Skeletal muscle satellite cell (primary cell): ENCODE results near the gene RAPH1.

Experiments used
- H3K27me3 ChIP-seq: 2 replicates; pipeline ENCODE4 v1.7.0; 2013; ENCODE audit warnings: low read length; ENCODE audit not compliant: control insufficient read depth, insufficient read depth
- H3K36me3 ChIP-seq: 2 replicates; pipeline ENCODE4 v1.7.0; 2013; ENCODE audit warnings: mild to moderate bottlenecking, control low read depth, low read length; ENCODE audit not compliant: insufficient read depth
- H3K4me1 ChIP-seq: 2 replicates; pipeline ENCODE4 v1.7.0; 2013; ENCODE audit warnings: low read length; ENCODE audit not compliant: control insufficient read depth, insufficient read depth
- H3K4me2 ChIP-seq: 2 replicates; pipeline ENCODE4 v1.7.0; 2013; ENCODE audit warnings: mild to moderate bottlenecking, low read length
- H3K4me3 ChIP-seq: 2 replicates; pipeline ENCODE4 v1.7.0; 2013; ENCODE audit warnings: low read length
- H3K9ac ChIP-seq: 2 replicates; pipeline ENCODE4 v1.7.0; 2013; ENCODE audit warnings: mild to moderate bottlenecking, low read depth, low read length, moderate library complexity
- H3K9me3 ChIP-seq: replicated peaks from 2 replicates; pipeline ENCODE4 v1.7.0; 2013; ENCODE audit warnings: mild to moderate bottlenecking, control low read depth, low read length

Gene RAPH1

DNA sequence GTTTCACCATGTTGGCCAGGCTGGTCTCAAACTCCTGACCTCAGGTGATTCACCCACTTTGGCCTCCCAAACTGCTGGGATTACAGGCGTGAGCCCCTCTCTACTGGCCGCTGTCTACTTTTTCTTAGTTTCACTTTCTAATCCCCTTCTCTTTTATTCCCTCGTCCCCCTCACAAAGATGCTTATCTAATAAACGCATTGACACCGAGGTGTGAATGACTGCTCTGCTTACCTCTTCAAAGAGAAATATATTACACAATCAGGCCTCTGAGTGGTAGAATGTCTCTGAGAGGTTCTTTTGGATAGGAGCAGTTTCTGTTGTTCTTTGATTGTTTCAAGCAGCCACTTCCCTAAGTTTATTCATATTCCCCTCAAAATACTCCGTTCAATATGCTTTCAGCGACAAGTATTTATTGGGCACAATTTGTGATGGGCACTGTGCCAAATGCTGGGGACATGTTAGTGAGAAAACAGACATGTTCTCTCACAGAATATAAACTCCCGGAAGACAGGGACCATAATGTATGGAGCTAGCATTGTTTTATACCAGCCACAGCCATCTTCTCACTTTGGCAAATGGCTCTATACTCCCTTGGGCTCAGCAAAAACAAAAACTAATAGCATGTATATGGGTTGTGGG, 34.7 kb upstream of the RAPH1 start:
- Histone ChIP-seq H3K4me3 (no peak overlapping the region), H3K9me3 (no peaks in the 10 kb centered on the region), H3K4me1 (no peaks in the 10 kb centered on the region), H3K27me3 (no peaks in the 10 kb centered on the region), H3K4me2 (no peak overlapping the region), H3K9ac (no peak overlapping the region), H3K36me3 (no peaks in the 10 kb centered on the region)

DNA sequence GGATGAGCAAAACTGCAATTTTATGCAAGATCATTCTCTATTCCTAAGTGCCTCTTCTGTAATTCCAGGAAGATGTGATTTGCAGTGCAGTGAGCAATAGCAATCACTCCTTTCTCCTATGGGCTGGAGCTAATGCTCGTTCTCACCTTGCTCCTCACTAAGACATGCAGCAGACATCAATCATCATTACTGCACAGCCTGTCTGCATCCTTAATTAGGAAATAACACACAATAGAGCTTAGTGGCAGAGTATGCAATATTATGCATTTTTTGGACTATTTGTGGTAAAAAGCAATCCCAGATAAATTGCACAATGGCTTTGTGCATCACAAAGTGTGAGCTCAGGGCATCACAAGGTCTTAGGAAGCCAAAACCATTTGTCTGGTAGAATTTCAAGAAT, 32.6 kb upstream of the RAPH1 start:
- H3K9ac ChIP-seq = no peak overlapping the region
- no peak overlapping the region for H3K4me2 ChIP-seq
- H3K36me3 ChIP-seq = no peaks in the 10 kb centered on the region
- H3K27me3 ChIP-seq = no peaks in the 10 kb centered on the region
- no peaks in the 10 kb centered on the region for H3K4me1 ChIP-seq
- no peak overlapping the region for H3K4me3 ChIP-seq
- no peaks in the 10 kb centered on the region for H3K9me3 ChIP-seq

DNA sequence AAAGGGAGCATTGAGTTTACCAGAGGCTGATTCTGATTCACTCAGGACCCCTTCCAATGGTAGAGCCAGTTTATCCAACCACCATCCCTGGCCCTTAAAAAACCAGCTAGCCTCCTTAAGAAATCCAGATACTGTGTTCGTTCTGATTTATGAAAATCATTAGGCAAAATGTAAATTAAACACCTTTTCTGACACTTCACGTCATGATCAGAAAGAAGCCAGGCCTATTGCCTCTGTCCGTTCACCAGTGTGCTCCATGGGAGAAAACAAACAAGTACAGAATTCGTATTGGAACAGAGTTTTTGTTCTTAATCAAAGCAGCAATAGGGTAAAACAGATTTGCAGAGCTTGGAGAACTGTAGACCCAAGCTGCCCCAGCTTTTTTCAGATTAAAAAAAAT, 31.1 kb upstream of the RAPH1 start:
- H3K36me3 ChIP-seq = no peaks in the 10 kb centered on the region
- H3K4me3 ChIP-seq = no peak overlapping the region
- H3K4me1 ChIP-seq = no peaks in the 10 kb centered on the region
- H3K9ac ChIP-seq = no peak overlapping the region
- H3K4me2 ChIP-seq = no peak overlapping the region
- no peaks in the 10 kb centered on the region for H3K27me3 ChIP-seq
- H3K9me3 ChIP-seq = no peaks in the 10 kb centered on the region

DNA sequence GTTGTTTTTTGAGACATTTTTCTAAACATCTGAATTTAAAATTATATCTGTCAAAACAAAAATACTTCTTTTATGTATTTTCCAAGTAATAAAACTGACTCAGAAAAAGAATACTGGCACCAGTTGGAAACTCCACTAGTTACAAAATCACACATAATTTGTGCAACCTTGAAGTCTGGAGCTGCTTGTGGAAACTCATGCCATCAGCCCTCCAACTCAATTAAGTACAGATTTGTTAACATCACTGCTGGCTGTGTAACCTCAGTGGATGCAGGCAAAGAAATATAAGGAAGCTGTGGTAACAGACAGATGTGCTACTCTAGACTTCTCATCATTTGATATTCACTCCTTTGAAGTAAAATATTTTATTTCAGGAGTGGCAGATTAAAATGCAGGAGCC, 30.0 kb upstream of the RAPH1 start:
- H3K36me3 ChIP-seq = no peaks in the 10 kb centered on the region
- H3K4me1 ChIP-seq = no peaks in the 10 kb centered on the region
- H3K4me2 ChIP-seq = no peak overlapping the region
- H3K9me3 ChIP-seq = no peaks in the 10 kb centered on the region
- no peak overlapping the region for H3K9ac ChIP-seq
- no peak overlapping the region for H3K4me3 ChIP-seq
- no peaks in the 10 kb centered on the region for H3K27me3 ChIP-seq

DNA sequence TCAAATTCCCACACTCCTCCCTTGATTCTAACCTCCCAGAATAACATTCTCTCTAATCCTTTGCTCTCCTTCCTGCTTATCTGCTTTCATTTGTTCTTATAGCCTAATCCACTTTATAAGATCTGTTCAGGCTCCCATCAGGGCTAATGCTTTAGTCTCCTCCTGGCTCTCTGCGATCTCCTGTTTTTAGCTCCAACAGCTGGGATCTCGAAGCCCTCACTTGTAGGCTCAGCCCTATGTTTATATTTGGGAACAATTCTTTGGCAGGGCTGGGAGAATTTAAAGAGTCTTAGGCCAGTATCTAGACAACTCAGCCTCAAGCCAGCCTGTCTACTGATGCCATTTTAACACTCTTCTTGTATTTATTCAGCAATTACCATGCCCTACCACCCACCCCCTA, 27.2 kb upstream of the RAPH1 start:
- no peak overlapping the region for H3K4me2 ChIP-seq
- H3K4me3 ChIP-seq = no peak overlapping the region
- H3K9me3 ChIP-seq = no peaks in the 10 kb centered on the region
- no peak overlapping the region for H3K9ac ChIP-seq
- H3K4me1 ChIP-seq = no peaks in the 10 kb centered on the region
- no peaks in the 10 kb centered on the region for H3K36me3 ChIP-seq
- H3K27me3 ChIP-seq = no peaks in the 10 kb centered on the region

DNA sequence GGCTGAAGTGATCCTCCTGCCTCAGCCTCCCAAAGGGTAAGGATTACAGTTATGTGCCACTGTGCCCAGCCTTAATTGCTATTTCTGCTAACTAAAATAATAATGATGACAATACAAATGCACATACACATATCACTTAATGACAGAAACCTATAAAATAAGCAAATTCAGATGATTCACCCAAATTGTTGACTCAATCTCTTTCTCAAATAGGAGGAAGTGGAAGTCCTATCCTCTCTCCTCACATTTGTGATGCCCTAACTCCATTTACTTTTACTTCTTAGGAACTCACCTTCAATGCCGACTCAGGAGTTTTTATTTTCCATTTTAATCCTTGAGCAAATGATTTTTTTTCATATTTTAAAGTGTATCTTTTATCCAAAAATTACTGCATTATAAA, 24.5 kb upstream of the RAPH1 start:
- Histone ChIP-seq H3K4me3 (no peak overlapping the region), H3K4me2 (no peak overlapping the region), H3K9ac (no peak overlapping the region), H3K4me1 (no peaks in the 10 kb centered on the region), H3K36me3 (no peaks in the 10 kb centered on the region), H3K9me3 (no peaks in the 10 kb centered on the region), H3K27me3 (no peaks in the 10 kb centered on the region)

DNA sequence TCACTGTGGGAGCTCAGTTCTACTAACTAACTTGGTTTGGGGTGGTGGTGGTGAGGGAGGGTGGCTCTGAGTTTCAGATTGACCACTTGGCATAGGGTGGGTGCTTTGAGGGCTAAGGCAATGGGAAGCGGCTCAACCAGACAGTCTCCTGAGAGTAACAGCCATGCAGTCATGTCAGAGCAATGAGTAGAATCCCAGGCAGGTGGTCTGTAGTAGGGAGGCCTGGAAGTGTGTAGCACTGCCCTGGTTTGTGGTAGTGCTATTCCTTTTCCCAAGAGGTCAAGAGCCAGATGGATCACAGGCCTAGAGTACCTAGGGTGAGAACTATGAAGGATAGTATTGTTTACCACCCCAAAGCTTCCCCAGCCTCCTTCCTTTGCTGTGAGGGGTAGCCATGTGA, 18.7 kb upstream of the RAPH1 start:
- no peak overlapping the region for H3K4me2 ChIP-seq
- H3K4me3 ChIP-seq = no peak overlapping the region
- H3K9ac ChIP-seq = no peak overlapping the region
- no peaks in the 10 kb centered on the region for H3K9me3 ChIP-seq
- no peaks in the 10 kb centered on the region for H3K27me3 ChIP-seq
- no peaks in the 10 kb centered on the region for H3K36me3 ChIP-seq
- H3K4me1 ChIP-seq = peaks cover 4% of the 10 kb centered on the region

DNA sequence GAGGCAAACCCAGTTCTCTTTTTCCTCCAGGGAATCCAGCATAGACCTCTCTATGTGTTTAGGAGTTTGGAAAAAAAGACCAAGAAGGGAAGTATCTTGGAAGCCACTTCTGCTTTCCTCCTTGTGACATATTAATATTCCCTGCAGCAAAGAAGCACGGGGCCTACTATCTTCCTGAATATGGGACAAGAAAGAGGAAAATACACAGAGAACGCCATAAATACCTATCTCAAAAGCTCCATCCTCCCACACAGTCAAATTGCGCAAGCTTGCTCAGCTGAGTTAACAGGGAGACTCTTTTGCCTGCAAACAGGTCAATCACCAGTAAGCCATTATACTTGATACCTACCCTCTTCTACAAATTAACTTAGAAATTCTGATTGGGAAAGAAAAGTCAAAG, 16.7 kb upstream of the RAPH1 start:
- H3K9me3 ChIP-seq = no peaks in the 10 kb centered on the region
- peaks cover 4% of the 10 kb centered on the region for H3K4me1 ChIP-seq
- no peak overlapping the region for H3K4me2 ChIP-seq
- H3K4me3 ChIP-seq = no peak overlapping the region
- H3K9ac ChIP-seq = no peak overlapping the region
- no peaks in the 10 kb centered on the region for H3K36me3 ChIP-seq
- H3K27me3 ChIP-seq = no peaks in the 10 kb centered on the region

DNA sequence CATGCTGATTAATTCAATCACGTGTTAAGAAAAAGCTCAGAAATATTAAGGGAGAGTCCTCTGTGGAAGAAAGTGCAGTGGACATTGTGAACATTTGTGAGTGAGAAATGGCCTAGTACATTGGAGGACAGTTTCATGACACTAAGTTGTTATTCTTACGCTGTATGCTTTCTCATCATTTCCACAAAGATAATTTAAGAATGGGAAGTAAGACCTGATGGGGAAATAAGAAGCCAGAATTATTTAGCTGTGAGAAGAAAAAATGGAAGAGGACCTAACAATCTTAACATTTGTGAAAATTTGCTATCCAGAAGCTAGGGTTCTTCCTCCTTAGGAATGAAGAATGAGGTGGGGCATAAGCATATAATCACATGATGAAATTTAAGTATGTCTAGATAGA, 15.2 kb upstream of the RAPH1 start:
- H3K36me3 ChIP-seq = no peaks in the 10 kb centered on the region
- H3K4me2 ChIP-seq = no peak overlapping the region
- H3K4me1 ChIP-seq = peaks cover 4% of the 10 kb centered on the region
- no peaks in the 10 kb centered on the region for H3K9me3 ChIP-seq
- H3K4me3 ChIP-seq = no peak overlapping the region
- no peak overlapping the region for H3K9ac ChIP-seq
- H3K27me3 ChIP-seq = no peaks in the 10 kb centered on the region

DNA sequence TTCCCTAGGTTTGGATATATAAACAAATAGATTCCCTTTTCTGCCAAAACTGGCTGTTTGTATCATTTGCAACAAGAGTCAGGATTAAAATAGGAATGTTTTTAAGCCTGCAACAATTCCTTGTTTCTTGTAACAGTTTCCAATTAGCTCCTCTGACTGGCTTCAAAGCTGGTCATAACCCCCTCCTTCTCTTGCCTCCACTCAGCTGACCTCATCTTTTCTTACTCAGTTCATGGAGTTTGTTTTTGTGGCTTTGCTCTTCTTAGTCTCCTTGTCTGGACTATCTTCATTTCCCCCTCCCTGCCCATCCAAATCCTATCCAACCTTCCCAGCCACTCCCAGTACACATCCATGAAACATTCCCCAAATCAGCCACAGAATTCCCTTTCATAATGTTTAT, 14.3 kb upstream of the RAPH1 start:
- no peaks in the 10 kb centered on the region for H3K36me3 ChIP-seq
- H3K4me1 ChIP-seq = peaks cover 4% of the 10 kb centered on the region
- H3K4me3 ChIP-seq = no peak overlapping the region
- no peaks in the 10 kb centered on the region for H3K27me3 ChIP-seq
- H3K9me3 ChIP-seq = no peaks in the 10 kb centered on the region
- H3K4me2 ChIP-seq = no peak overlapping the region
- H3K9ac ChIP-seq = no peak overlapping the region

DNA sequence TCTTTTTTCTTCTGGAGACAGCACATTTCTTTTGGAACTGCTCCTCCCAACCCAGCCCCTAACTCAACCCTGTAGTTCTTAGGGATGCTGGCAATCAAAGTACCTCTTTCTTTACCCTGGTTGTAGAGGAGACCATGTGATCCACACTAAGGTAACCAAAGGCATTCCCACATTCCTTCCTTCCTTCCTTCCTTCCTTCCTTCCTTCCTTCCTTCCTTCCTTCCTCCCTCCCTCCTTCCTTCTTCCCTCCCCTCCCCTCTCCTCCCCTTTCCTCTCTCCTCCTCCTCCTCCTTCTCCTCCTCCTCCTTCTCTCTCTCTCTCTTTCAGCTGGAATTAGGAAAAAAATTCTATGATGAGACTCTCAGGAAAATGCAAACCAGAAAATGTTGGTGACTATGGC, 13.8 kb upstream of the RAPH1 start:
- H3K36me3 ChIP-seq = no peaks in the 10 kb centered on the region
- H3K27me3 ChIP-seq = no peaks in the 10 kb centered on the region
- H3K4me3 ChIP-seq = no peak overlapping the region
- H3K4me2 ChIP-seq = no peak overlapping the region
- H3K4me1 ChIP-seq = peaks cover 4% of the 10 kb centered on the region
- H3K9ac ChIP-seq = no peak overlapping the region
- no peaks in the 10 kb centered on the region for H3K9me3 ChIP-seq

DNA sequence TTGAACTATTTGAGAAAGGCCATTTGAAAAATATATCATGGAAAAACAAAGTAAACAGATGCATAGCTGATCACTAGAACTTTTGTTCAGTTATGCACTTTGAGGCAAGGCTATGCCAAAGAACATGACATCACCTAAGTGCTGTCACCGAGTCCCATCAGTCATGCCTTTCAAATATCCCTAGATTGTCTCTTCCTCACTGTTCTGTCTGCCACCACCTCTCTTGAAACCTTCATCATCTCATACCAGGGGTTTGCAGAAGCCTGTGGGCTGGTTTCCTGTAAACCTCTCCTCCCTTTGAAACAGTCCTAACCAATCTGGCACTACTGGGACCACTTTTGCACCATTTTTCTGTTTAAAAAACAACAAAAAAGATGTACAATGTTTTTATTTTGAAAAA, 12.3 kb upstream of the RAPH1 start:
- Histone ChIP-seq H3K4me1 (peaks cover 4% of the 10 kb centered on the region), H3K9ac (no peak overlapping the region), H3K36me3 (no peaks in the 10 kb centered on the region)

More for the DNA sequence above, 12.3 kb upstream of the RAPH1 start:
- Histone ChIP-seq H3K9me3 (no peaks in the 10 kb centered on the region), H3K27me3 (no peaks in the 10 kb centered on the region), H3K4me3 (no peak overlapping the region), H3K4me2 (no peak overlapping the region)
